Measurements from ENCODE around the gene LSR. TPM values are rescaled to one million over a fixed set of nuclear protein-coding genes. Genes with fewer than 3 reads are reported as not detected.

LSR gene
- total RNA-seq, 1 donor from 2014 or later, result 97.1 TPM

- TF ChIP-seq, protein P1, sequence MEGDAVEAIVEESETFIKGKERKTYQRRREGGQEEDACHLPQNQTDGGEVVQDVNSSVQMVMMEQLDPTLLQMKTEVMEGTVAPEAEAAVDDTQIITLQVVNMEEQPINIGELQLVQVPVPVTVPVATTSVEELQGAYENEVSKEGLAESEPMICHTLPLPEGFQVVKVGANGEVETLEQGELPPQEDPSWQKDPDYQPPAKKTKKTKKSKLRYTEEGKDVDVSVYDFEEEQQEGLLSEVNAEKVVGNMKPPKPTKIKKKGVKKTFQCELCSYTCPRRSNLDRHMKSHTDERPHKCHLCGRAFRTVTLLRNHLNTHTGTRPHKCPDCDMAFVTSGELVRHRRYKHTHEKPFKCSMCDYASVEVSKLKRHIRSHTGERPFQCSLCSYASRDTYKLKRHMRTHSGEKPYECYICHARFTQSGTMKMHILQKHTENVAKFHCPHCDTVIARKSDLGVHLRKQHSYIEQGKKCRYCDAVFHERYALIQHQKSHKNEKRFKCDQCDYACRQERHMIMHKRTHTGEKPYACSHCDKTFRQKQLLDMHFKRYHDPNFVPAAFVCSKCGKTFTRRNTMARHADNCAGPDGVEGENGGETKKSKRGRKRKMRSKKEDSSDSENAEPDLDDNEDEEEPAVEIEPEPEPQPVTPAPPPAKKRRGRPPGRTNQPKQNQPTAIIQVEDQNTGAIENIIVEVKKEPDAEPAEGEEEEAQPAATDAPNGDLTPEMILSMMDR (conservative IDR thresholded peaks at IDR 0.05; ENCODE audit: low read depth, low read length), result no peak
- H3K4me3 ChIP-seq (ENCODE audit: low read depth, low read length), result no peak overlapping the region
- no peak for DNase-seq (ENCODE audit: low read depth)
Observed at GRCh38 chr19:35206379-35206778, 42.4 kb upstream of the LSR start.

GRCh38 chr19:35206855-35207254 lies 41.9 kb upstream of the LSR start:
- H3K4me3 ChIP-seq (ENCODE audit: low read depth, low read length), result no peak overlapping the region
- TF ChIP-seq, protein P1 (conservative IDR thresholded peaks at IDR 0.05; ENCODE audit: low read depth, low read length), result no peak
- no peak for DNase-seq (ENCODE audit: low read depth)

DNA sequence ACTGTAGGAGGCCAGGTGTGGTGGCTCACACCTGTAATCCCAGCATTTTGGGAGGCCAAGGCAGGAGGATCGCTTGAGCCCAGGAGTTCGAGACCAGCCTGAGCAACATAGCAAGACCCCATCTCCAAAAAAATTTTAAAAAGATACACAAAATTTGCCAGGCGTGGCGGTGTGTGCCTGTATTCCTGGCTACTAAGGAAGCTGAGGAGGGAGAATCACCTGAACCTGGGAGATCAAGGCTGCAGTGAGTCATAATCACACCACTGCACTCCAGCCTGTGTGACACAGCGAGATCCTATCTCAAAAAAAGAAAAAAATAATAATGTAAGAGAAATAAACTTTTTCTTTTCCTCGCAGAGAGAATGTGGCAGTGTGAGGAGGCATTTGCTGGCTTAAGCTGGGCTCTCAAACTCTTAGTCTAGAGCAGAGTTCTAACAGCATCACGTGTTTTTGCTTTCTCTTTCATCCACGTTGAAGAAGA lies 41.4 kb upstream of the LSR start:
- DNase-seq (ENCODE audit: low read depth), result no peak
- TF ChIP-seq, protein P1 (conservative IDR thresholded peaks at IDR 0.05; ENCODE audit: low read depth, low read length), result no peak
- no peak overlapping the region for H3K4me3 ChIP-seq (ENCODE audit: low read depth, low read length)

DNA sequence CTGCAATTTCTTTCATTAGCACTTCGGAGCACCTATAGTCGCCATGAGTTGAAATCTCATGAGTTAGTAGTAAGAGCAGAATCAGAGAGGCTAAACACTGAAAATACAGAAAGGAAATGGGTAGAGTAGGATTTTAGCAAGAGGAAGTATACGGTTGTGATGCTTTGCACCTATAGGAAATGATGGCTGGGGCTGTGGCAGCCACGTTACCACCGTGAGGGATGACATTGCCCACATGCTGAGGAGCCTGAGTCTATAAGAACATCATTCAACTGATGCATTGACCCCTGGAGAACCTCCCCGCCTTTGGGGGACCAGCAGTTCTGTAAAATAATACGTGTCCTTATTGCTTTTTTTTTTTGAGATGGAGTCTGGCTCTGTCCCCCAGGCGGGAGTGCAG lies 40.7 kb upstream of the LSR start:
- no peak overlapping the region for H3K4me3 ChIP-seq (ENCODE audit: low read depth, low read length)
- no peak for DNase-seq (ENCODE audit: low read depth)
- TF ChIP-seq, protein P1 (conservative IDR thresholded peaks at IDR 0.05; ENCODE audit: low read depth, low read length), result no peak

- DNase-seq (ENCODE audit: low read depth), result no peak
- TF ChIP-seq, protein P1 (conservative IDR thresholded peaks at IDR 0.05; ENCODE audit: low read depth, low read length), result no peak
Observed at GRCh38 chr19:35209646-35210045, 39.2 kb upstream of the LSR start.

GRCh38 chr19:35211545-35212230 lies 37.1 kb upstream of the LSR start:
- TF ChIP-seq, protein P1 (conservative IDR thresholded peaks at IDR 0.05; ENCODE audit: low read depth, low read length), result no peak
- no peak for DNase-seq (ENCODE audit: low read depth)
- H3K4me3 ChIP-seq (ENCODE audit: low read depth, low read length), result no peak overlapping the region

More at GRCh38 chr19:35209646-35210045, 39.2 kb upstream of the LSR start:
- no peak overlapping the region for H3K4me3 ChIP-seq (ENCODE audit: low read depth, low read length)

DNA sequence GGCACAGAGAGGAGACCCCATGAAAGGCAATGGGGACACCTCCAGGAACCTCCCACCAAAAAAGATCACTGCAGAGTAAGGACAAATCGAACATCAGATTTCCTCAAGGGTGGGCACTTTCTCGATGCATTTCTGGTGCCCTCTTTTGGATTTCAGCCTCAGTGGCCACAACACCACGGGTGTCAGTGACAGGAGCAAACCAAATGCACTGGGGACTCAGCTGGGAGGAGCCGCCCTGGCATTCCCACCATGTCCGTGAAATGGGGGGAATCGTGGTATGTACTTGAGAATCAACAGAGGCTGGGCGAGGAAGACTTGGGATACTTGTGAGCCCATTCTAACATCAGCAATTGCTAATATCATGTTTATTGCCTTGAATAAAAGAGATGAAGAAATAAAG lies 36.6 kb upstream of the LSR start:
- no peak overlapping the region for H3K4me3 ChIP-seq (ENCODE audit: low read depth, low read length)
- DNase-seq (ENCODE audit: low read depth), result no peak
- TF ChIP-seq, protein P1 (conservative IDR thresholded peaks at IDR 0.05; ENCODE audit: low read depth, low read length), result no peak

Data from epithelial cell of proximal tubule (primary cell).